OCI-LY3 (cell line): Measurements from ENCODE around the gene LSM7.

Experiments
- EZH2phosphoT487 ChIP-seq: fragments of 200-600 bp; shearing (Covaris generic); IDR thresholded peaks from 2 replicates; pipeline ENCODE4 v1.6.1; 2018; ENCODE audit warnings: antibody characterized with exemption, mixed run types, low read depth
- TF ChIP-seq, protein P1 (sequence below): fragments of 200-600, 300-600 bp; sonication (generic); IDR thresholded peaks from 2 replicates; pipeline ENCODE4 v1.5.1; 2014; ENCODE audit warnings: antibody characterized with exemption, low read length, low read depth

- TF ChIP-seq, protein P1, sequence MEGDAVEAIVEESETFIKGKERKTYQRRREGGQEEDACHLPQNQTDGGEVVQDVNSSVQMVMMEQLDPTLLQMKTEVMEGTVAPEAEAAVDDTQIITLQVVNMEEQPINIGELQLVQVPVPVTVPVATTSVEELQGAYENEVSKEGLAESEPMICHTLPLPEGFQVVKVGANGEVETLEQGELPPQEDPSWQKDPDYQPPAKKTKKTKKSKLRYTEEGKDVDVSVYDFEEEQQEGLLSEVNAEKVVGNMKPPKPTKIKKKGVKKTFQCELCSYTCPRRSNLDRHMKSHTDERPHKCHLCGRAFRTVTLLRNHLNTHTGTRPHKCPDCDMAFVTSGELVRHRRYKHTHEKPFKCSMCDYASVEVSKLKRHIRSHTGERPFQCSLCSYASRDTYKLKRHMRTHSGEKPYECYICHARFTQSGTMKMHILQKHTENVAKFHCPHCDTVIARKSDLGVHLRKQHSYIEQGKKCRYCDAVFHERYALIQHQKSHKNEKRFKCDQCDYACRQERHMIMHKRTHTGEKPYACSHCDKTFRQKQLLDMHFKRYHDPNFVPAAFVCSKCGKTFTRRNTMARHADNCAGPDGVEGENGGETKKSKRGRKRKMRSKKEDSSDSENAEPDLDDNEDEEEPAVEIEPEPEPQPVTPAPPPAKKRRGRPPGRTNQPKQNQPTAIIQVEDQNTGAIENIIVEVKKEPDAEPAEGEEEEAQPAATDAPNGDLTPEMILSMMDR = no peak
- no peak for TF ChIP-seq EZH2phosphoT487
These were observed 37.0 kb upstream of the LSM7 start for GRCh38 chr19:2365201-2365970.
